Endothelial cell (in vitro differentiated cells): ENCODE measurements around the gene MPP1. TPM values are rescaled to one million over a fixed set of nuclear protein-coding genes. Genes with fewer than 3 reads are reported as not detected.

ENCODE experiments used
- DNase-seq: peaks from one replicate; pipeline ENCODE4 v3.0.0; 2021; ENCODE audit warnings: low spot score
- H3K27ac Mint-ChIP-seq: one replicate; pipeline ENCODE4 v1.8.0; 2021; ENCODE audit warnings: mixed read lengths, inconsistent platforms; ENCODE audit not compliant: unreplicated experiment
- H3K27me3 Mint-ChIP-seq: one replicate; pipeline ENCODE4 v1.8.0; 2021; ENCODE audit warnings: mild to moderate bottlenecking, moderate library complexity, mixed read lengths, inconsistent platforms; ENCODE audit not compliant: unreplicated experiment
- H3K36me3 Mint-ChIP-seq: one replicate; pipeline ENCODE4 v1.8.0; 2021; ENCODE audit warnings: mild to moderate bottlenecking, low read depth, mixed read lengths, inconsistent platforms; ENCODE audit not compliant: unreplicated experiment
- H3K4me1 Mint-ChIP-seq: one replicate; pipeline ENCODE4 v1.8.0; 2021; ENCODE audit warnings: mild to moderate bottlenecking, mixed read lengths, inconsistent platforms; ENCODE audit not compliant: unreplicated experiment
- H3K4me3 Mint-ChIP-seq: one replicate; pipeline ENCODE4 v1.8.0; 2021; ENCODE audit warnings: mild to moderate bottlenecking, mixed read lengths, inconsistent platforms; ENCODE audit not compliant: unreplicated experiment
- H3K9me3 Mint-ChIP-seq: one replicate; pipeline ENCODE4 v1.8.0; 2021; ENCODE audit warnings: mixed read lengths, inconsistent platforms; ENCODE audit not compliant: unreplicated experiment
- long read RNA-seq: library from polyadenylated mRNA; unstranded; transcript quantifications from one replicate; pipeline ENCODE4 v2.0.0, GENCODE V29; 2020; ENCODE audit not compliant: unreplicated experiment
- total RNA-seq: library from RNA; stranded (reverse); fragmentation: NEBNext Ultra II Directional; extraction: Animal tissue kit (Norgen Biotek cat#: 25700); gene quantifications from one replicate; pipeline ENCODE4 v1.2.1, GENCODE V29; 2021; ENCODE audit not compliant: unreplicated experiment
- TF ChIP-seq, protein P1 (sequence below): fragments of 200-600 bp; sonication (generic); IDR thresholded peaks from one replicate; pipeline ENCODE4 v1.5.0; 2021; ENCODE audit warnings: antibody characterized with exemption; ENCODE audit not compliant: unreplicated experiment

MPP1 gene
- 11.3 TPM for total RNA-seq
- long read RNA-seq, transcript MPP1-202 (12 exons, 2,042 nt): major isoform, 11 of 12 reads
- long read RNA-seq, partial matches to known transcripts: 0 of 12 reads
- long read RNA-seq, other reads (novel, unspliced or antisense): 1 of 12 reads

DNA sequence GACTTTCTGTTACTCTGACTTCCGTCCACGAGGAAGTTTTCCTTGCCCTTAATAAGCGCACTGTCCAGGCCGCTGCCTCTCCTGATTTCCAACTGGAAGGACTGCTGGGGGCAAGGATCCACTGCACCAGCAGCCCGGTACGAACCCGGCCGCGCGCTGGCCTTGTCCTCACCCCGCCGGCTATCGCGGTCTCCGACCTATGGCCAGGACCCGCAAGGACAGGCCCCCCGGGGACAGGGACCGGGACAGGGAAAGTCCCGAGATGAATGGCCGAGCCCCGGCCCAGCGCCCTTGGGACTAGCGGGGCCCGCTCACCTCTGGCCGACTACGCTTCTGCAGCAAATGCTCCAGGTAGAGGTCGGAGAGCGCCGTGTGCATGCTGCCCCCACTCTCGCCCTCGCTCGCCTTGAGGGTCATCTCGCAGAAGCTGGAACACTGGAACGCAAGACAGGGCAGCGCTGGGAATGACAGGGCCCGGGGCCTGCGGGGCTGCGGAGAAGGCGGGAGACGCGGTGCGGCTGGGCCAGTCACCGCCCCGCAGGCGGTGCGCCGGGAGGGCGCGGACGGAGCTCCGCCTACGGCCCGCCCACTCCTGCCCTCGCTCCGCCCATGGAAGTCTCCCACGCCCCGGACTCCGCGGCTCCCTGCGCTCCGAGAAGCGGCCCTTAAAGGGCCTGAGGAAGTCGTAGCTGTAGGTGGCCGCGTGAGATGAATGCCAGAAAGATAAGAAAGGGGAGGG lies at the start of gene MPP1:
Gene MPP1, minus strand, starts transcription at position 529 of the 739 bp plus-strand sequence. Its CDS starts 112 bp downstream, at position 417.
- DNase-seq: peak; percentile 65
- peak within 1 kb of the TSS; percentile 80 for H3K4me3 Mint-ChIP-seq
- TF ChIP-seq, protein P1, sequence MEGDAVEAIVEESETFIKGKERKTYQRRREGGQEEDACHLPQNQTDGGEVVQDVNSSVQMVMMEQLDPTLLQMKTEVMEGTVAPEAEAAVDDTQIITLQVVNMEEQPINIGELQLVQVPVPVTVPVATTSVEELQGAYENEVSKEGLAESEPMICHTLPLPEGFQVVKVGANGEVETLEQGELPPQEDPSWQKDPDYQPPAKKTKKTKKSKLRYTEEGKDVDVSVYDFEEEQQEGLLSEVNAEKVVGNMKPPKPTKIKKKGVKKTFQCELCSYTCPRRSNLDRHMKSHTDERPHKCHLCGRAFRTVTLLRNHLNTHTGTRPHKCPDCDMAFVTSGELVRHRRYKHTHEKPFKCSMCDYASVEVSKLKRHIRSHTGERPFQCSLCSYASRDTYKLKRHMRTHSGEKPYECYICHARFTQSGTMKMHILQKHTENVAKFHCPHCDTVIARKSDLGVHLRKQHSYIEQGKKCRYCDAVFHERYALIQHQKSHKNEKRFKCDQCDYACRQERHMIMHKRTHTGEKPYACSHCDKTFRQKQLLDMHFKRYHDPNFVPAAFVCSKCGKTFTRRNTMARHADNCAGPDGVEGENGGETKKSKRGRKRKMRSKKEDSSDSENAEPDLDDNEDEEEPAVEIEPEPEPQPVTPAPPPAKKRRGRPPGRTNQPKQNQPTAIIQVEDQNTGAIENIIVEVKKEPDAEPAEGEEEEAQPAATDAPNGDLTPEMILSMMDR: no peak
- H3K9me3 Mint-ChIP-seq: no peaks in the 10 kb centered on the region
- H3K27me3 Mint-ChIP-seq: peaks cover 4% of the 10 kb centered on the region
- peaks cover 16% of the 10 kb centered on the region for H3K4me1 Mint-ChIP-seq
- H3K27ac Mint-ChIP-seq: no peak within 1 kb of the TSS
- H3K36me3 Mint-ChIP-seq: no peaks in the 10 kb centered on the region

DNA sequence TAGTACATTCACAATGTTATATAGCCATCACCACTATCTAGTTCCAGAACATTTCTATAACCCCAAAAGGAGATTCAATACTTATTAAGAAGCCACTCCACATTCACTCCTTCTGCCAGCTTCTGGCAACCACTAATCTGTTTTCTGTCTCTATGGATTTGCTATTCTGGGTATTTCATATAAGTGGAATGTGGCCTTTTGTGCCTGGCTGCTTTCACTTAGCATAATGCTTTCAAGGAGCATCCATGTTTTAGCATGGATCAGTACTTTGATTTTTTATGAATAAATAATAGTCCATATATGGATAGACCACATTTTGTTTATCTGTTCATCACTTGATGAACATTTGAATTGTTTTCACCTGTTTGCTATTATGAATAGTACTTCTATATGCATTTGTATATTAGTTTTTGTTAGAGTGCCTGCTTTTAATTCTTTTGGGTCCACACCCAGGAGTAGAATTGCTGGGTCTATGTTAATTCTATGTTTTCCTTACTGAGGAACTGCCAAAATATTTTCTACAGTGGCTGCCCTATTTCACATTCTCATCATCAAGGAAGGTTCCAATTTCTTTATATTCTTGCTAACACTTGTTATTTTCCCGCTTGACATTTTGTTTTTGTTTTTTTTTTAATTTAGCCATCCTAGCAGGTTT lies 45.8 kb upstream of the MPP1 start:
- Mint-ChIP-seq H3K27me3 (no peaks in the 10 kb centered on the region), H3K4me1 (no peaks in the 10 kb centered on the region), H3K27ac (no peak overlapping the region), H3K36me3 (peaks cover 5% of the 10 kb centered on the region), H3K4me3 (no peak overlapping the region), H3K9me3 (peaks cover 4% of the 10 kb centered on the region)
- DNase-seq: no peak
- TF ChIP-seq, protein P1: no peak

DNA sequence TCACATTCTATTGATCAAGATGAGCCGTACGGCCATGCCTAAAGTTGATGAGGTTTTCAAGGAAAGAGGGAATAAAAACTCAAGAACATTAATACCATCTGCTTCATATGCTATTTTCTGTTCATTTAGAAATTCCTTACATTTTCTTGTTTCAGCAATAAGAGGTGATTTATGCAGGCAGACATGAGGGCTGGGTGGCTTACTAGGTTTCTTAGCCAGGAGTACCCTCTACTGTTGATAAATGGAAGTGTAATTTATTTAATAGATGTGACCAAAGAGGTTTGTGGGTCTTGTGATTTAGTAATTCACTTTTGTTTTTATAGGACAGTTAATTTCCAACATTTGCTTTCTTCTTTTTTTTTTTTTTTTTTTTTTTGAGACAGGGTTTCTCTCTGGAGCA lies 35.6 kb upstream of the MPP1 start:
- H3K4me1 Mint-ChIP-seq: no peaks in the 10 kb centered on the region

DNA sequence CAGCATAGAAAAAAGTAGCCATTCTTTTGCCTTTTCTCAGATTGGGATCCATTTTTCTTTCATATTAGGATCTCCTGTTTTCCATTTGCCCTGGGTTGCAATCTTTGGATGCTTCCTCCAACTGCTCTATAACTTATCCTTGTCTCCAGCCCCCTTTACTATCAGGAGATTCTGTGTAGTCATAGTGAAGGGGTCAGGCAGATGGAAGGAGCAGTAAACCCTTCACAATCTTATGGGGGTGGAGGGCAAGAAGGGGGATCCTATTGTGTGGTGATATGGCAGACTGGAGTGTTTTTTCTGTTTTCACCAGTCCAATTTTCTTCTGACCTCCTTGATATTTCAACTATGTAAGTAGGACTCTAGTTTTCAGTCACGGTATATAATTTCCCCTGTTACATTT lies 30.9 kb upstream of the MPP1 start:
- Mint-ChIP-seq H3K9me3 (no peaks in the 10 kb centered on the region), H3K27ac (no peak overlapping the region), H3K36me3 (no peaks in the 10 kb centered on the region), H3K4me3 (no peak overlapping the region), H3K4me1 (no peaks in the 10 kb centered on the region), H3K27me3 (peaks cover 2% of the 10 kb centered on the region)
- TF ChIP-seq, protein P1: no peak
- DNase-seq: no peak

More for the DNA sequence above, 35.6 kb upstream of the MPP1 start:
- TF ChIP-seq, protein P1: peak; percentile 30
- no peaks in the 10 kb centered on the region for H3K9me3 Mint-ChIP-seq
- no peak for DNase-seq
- no peak overlapping the region for H3K27ac Mint-ChIP-seq
- H3K36me3 Mint-ChIP-seq: no peaks in the 10 kb centered on the region
- H3K27me3 Mint-ChIP-seq: peaks cover 2% of the 10 kb centered on the region
- no peak overlapping the region for H3K4me3 Mint-ChIP-seq

DNA sequence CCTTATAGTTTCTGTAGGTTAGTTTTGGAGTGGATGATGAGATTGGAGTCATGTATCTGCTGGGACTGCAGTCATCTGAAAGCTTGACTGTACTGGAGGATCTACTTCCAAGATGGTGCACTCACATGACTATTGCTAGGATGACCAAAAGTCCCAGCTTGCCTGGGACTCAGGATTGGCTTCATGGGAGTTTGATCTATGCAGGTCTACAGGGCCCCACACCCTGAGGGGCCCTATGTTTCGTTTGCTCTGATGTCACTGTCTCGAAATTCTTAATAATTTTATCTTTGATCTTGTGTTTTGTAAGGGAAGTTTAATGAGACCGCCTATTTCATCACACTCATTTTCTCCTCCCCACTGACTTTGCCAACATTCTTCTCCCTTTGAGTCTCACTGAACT lies 29.3 kb upstream of the MPP1 start, which contains the start of gene SMIM9:
Gene SMIM9, minus strand, starts transcription at position 101 of the 400 bp plus-strand sequence. CDS start 3,806 bp downstream, outside the sequence.
- no peaks in the 10 kb centered on the region for H3K9me3 Mint-ChIP-seq
- no peak within 1 kb of the TSS for H3K27ac Mint-ChIP-seq
- no peaks in the 10 kb centered on the region for H3K4me1 Mint-ChIP-seq
- TF ChIP-seq, protein P1: no peak
- no peak for DNase-seq
- H3K27me3 Mint-ChIP-seq: peaks cover 2% of the 10 kb centered on the region
- H3K4me3 Mint-ChIP-seq: no peak within 1 kb of the TSS
- no peaks in the 10 kb centered on the region for H3K36me3 Mint-ChIP-seq
